Endothelial cell of umbilical vein (primary cell): ENCODE data around the gene ENOX2. TPM values are rescaled to one million over a fixed set of nuclear protein-coding genes. Genes with fewer than 3 reads are reported as not detected.

Experiments used
- BruUV-seq: library from RNA; stranded (reverse); fragments of 400-500 nt; replicated peaks from 2 replicates; lab custom pipeline; 2021; lab: Mats Ljungman, UMichigan
- CTCF ChIA-PET: fragments of 300-600, 350-600 bp; sonication (Branson Sonifier 250); formaldehyde crosslinking; loops from one replicate; lab custom pipeline; 2021; ENCODE audit warnings: antibody characterized with exemption, inconsistent platforms; lab: Charles Lee
- POLR2A ChIA-PET: fragments of 300-600, 350-600 bp; sonication (Branson Sonifier 250); formaldehyde crosslinking; loops from one replicate; lab custom pipeline; 2021; ENCODE audit warnings: antibody characterized with exemption, inconsistent platforms; lab: Charles Lee
- DNase-seq: peaks from one replicate; pipeline ENCODE4 v3.0.0-alpha.2; 2011; ENCODE audit warnings: low read depth, low spot score
- FAIRE-seq: peaks from 2 replicates; lab custom pipeline; 2011; peaks lifted over from hg19 to GRCh38; lab: Jason Lieb, UNC
- H2AFZ ChIP-seq: 2 replicates; pipeline ENCODE4 v1.6.0; 2012; ENCODE audit warnings: low read depth, low read length, control low read depth, inconsistent platforms
- H3K27ac ChIP-seq: 2 replicates; pipeline ENCODE4 v1.5.1; 2011; ENCODE audit warnings: low read depth, mild to moderate bottlenecking, control low read depth, low read length, moderate library complexity; ENCODE audit not compliant: insufficient read depth
- H3K27me3 ChIP-seq, 2 experiments: 2 replicates each; pipeline versions ENCODE4 v1.6.0 to v1.6.1; 2011; ENCODE audit warnings: low read length in 2 of 2, mixed read lengths in 1 of 2; ENCODE audit not compliant: control insufficient read depth in 2 of 2, insufficient read depth in 2 of 2
- H3K36me3 ChIP-seq, 2 experiments: 2 replicates in 1 of 2; 3 replicates in 1 of 2; pipeline ENCODE4 v1.5.1; 2011; ENCODE audit warnings: low read length in 2 of 2, mild to moderate bottlenecking in 1 of 2, moderate library complexity in 1 of 2; ENCODE audit not compliant: control insufficient read depth in 2 of 2, insufficient read depth in 2 of 2; ENCODE audit errors: extremely low read depth in 1 of 2
- H3K4me1 ChIP-seq: 3 replicates; pipeline ENCODE4 v1.5.1; 2011; ENCODE audit warnings: mild to moderate bottlenecking, low read length; ENCODE audit not compliant: control insufficient read depth, insufficient read depth; ENCODE audit errors: extremely low read depth
- H3K4me2 ChIP-seq: 2 replicates; pipeline ENCODE4 v1.6.1; 2011; ENCODE audit warnings: low read length, control low read depth, mixed read lengths; ENCODE audit not compliant: insufficient read depth
- H3K4me3 ChIP-seq, 3 experiments: fragments of 200-600 bp in 1 of 3; sonication (generic), shearing (Covaris generic) in 1 of 3; replicated peaks in 1 of 3; 2 replicates each; pipeline ENCODE4 v1.5.1; 2011 to 2016; ENCODE audit warnings: control low read depth in 3 of 3, low read length in 3 of 3, mild to moderate bottlenecking in 2 of 3, inconsistent platforms in 1 of 3, low read depth in 1 of 3, moderate library complexity in 1 of 3; ENCODE audit not compliant: insufficient read depth in 1 of 3
- H3K79me2 ChIP-seq: 2 replicates; pipeline ENCODE4 v1.6.0; 2012; ENCODE audit warnings: low read length, inconsistent platforms; ENCODE audit not compliant: control insufficient read depth, insufficient read depth
- H3K9ac ChIP-seq: replicated peaks from 2 replicates; pipeline ENCODE3; 2011; ENCODE audit warnings: low read length, control low read depth; ENCODE audit not compliant: insufficient read depth; ENCODE audit errors: extremely low read depth
- H3K9me1 ChIP-seq: replicated peaks from 3 replicates; pipeline ENCODE4 v1.6.0; 2011; ENCODE audit warnings: mild to moderate bottlenecking, low read length; ENCODE audit not compliant: control insufficient read depth, insufficient read depth; ENCODE audit errors: extremely low read depth
- H3K9me3 ChIP-seq: replicated peaks from 2 replicates; pipeline ENCODE4 v1.5.1; 2012; ENCODE audit warnings: low read length, inconsistent platforms; ENCODE audit not compliant: control insufficient read depth, insufficient read depth
- H4K20me1 ChIP-seq: replicated peaks from 2 replicates; pipeline ENCODE3; 2011; ENCODE audit warnings: mild to moderate bottlenecking, low read length; ENCODE audit not compliant: control insufficient read depth, insufficient read depth; ENCODE audit errors: extremely low read depth
- EZH2 ChIP-seq: IDR thresholded peaks from 2 replicates; pipeline ENCODE4 v1.6.1; 2012; ENCODE audit warnings: borderline replicate concordance, low read depth, mild to moderate bottlenecking, moderate library complexity, low read length, inconsistent platforms; ENCODE audit not compliant: severe bottlenecking
- FOS ChIP-seq: IDR thresholded peaks from 2 replicates; pipeline ENCODE4 v1.6.1; 2011; ENCODE audit warnings: mild to moderate bottlenecking, low read length, moderate library complexity, borderline replicate concordance; ENCODE audit not compliant: insufficient read depth
- GATA2 ChIP-seq: IDR thresholded peaks from 2 replicates; pipeline ENCODE4 v1.7.0; 2011; ENCODE audit warnings: low read depth, mild to moderate bottlenecking, moderate library complexity, mixed read lengths, low read length; ENCODE audit not compliant: insufficient read length, insufficient read depth
- JUN ChIP-seq: IDR thresholded peaks from 2 replicates; pipeline ENCODE4 v1.6.1; 2011; ENCODE audit warnings: borderline replicate concordance, low read depth; ENCODE audit not compliant: insufficient read length, insufficient read depth
- MYC ChIP-seq: IDR thresholded peaks from one replicate; pipeline ENCODE4 v1.6.1; 2011; ENCODE audit warnings: mild to moderate bottlenecking, low read depth, low read length
- POLR2A ChIP-seq: IDR thresholded peaks from 2 replicates; pipeline ENCODE4 v1.6.1; 2012; ENCODE audit warnings: low read depth, mild to moderate bottlenecking, control low read depth, low read length
- POLR2AphosphoS5 ChIP-seq: IDR thresholded peaks from 2 replicates; pipeline ENCODE4 v1.6.1; 2012; ENCODE audit warnings: low read depth, mild to moderate bottlenecking, control low read depth, low read length, moderate library complexity; ENCODE audit not compliant: insufficient read depth
- dilution Hi-C: fragments of 300-500 bp; cut with MboI; formaldehyde crosslinking; loops from one replicate; pipeline ENCODE4 v1.15.0; 2019; ENCODE audit warnings: low sequenced_read_pairs; ENCODE audit not compliant: extremely low pct_ligation_motif_present
- intact Hi-C: fragments of 100-400 bp; cut with micrococcal nuclease; formaldehyde crosslinking; loops from one replicate; pipeline ENCODE4 v1.10.0; 2022
- polyA plus RNA-seq, 4 experiments: library from polyadenylated mRNA; depleted of rRNA in 3 of 4; stranded (reverse) in 3 of 4; unstranded in 1 of 4; fragments of >200 nt; gene quantifications; 2 replicates each; pipeline versions ENCODE4 v1.2.1 to v1.2.3, GENCODE V29; 2011 to 2012; ENCODE audit warnings: missing spikeins in 1 of 4
- total RNA-seq: library from RNA; stranded (reverse); gene quantifications from 2 replicates; pipeline ENCODE4 v1.2.3, GENCODE V29; 2021
- TF ChIP-seq, protein P1 (sequence below): IDR thresholded peaks from 2 replicates; pipeline ENCODE4 v1.6.1; 2011; ENCODE audit not compliant: insufficient read depth, insufficient read length
- TF ChIP-seq, protein P2 (sequence below), 2 donors: IDR thresholded peaks; 1 replicate in 1 of 2; 2 replicates in 1 of 2; pipeline ENCODE4 v1.5.1; 2011; ENCODE audit warnings: low read length in 2 of 2, mild to moderate bottlenecking in 2 of 2, moderate library complexity in 2 of 2, control low read depth in 1 of 2, inconsistent platforms in 1 of 2, low read depth in 1 of 2; ENCODE audit not compliant: insufficient read depth in 1 of 2; ENCODE audit errors: extremely low read depth in 1 of 2

Gene ENOX2
- total and polyA plus RNA-seq, 2 donors (not counting 3 experiments of a cell fraction or from before 2014, with no cell fraction given) = 5.5 to 13.1 TPM

DNA sequence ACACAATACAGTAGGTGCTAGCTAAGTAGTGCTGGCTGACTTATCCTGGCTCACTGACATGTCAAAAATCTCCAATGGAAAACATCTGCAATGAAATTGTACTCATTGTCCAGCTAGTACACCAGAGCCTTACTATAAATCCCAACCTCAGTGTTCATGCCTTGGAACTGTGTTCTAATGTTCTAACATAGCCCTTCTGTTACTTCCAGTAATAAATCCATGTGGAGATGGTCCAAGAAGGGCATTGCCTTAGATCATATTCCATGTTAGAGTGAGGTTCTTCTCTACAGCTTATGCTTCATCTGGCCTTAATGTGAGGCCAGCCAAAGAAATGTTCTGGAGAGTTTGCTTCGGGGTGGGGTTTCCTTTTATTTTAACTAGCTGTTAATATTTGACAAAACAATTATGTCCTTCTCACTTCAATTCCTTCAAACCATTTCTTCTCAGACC, 25.1 kb downstream of the ENOX2 start:
- FAIRE-seq = no peak
- TF ChIP-seq, protein P1, sequence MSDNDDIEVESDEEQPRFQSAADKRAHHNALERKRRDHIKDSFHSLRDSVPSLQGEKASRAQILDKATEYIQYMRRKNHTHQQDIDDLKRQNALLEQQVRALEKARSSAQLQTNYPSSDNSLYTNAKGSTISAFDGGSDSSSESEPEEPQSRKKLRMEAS = no peak
- TF ChIP-seq JUN (no peak), POLR2AphosphoS5 (no peak), GATA2 (no peak)
- intact Hi-C loops (no loop called here), dilution Hi-C loops (no loop called here)
- BruUV-seq = no TSS peak
- H2AFZ ChIP-seq = no peak overlapping the region
- no peaks in the 10 kb centered on the region for H3K27me3 ChIP-seq
- H3K79me2 ChIP-seq = no peaks in the 10 kb centered on the region
- DNase-seq = no peak
- H3K4me1 ChIP-seq = no peaks in the 10 kb centered on the region
- ChIA-PET POLR2A (no interaction called here), CTCF (interaction anchor here (1.0 kb wide), 1 partner anchor 302 kb away, joined by 3 read pairs; no protein-coding TSS in a partner anchor)
- H3K27ac ChIP-seq = no peak overlapping the region
- H3K4me2 ChIP-seq = no peak overlapping the region
- H3K9ac ChIP-seq = no peak overlapping the region
- H3K9me3 ChIP-seq = no peaks in the 10 kb centered on the region
- H3K4me3 ChIP-seq = no peak overlapping the region
- no peaks in the 10 kb centered on the region for H3K36me3 ChIP-seq
- no peaks in the 10 kb centered on the region for H4K20me1 ChIP-seq
- no peaks in the 10 kb centered on the region for H3K9me1 ChIP-seq

DNA sequence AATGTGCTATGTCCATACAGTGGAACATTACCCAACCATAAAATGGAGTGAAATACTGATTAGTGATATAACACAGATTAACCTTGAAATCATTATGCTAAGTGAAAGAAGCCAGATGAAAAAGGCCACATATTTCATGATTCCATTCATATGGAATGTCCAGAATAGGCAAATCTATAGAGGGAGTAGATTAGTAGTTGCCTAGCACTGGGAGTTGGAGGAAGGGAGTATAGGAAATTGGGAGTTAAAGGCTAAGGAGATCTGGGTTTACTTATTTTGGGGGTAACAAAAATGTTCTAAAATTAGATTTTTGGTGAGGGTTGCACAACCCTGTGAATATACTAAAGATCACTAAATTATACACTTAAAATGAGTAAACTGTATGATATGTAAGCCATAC, 26.8 kb downstream of the ENOX2 start:
- BruUV-seq = no TSS peak
- no peak for FAIRE-seq
- intact Hi-C loops (no loop called here), dilution Hi-C loops (no loop called here)
- Histone ChIP-seq H3K36me3 (no peaks in the 10 kb centered on the region), H3K27me3 (no peaks in the 10 kb centered on the region), H3K79me2 (no peaks in the 10 kb centered on the region), H3K4me3 (no peak overlapping the region), H3K9me1 (no peaks in the 10 kb centered on the region), H3K9ac (no peak overlapping the region), H3K4me1 (no peaks in the 10 kb centered on the region), H2AFZ (no peak overlapping the region), H3K9me3 (no peaks in the 10 kb centered on the region), H3K27ac (no peak overlapping the region), H4K20me1 (no peaks in the 10 kb centered on the region), H3K4me2 (no peak overlapping the region)
- ChIA-PET POLR2A (no interaction called here), CTCF (no interaction called here)
- no peak for DNase-seq
- TF ChIP-seq POLR2A = no peak
- TF ChIP-seq JUN = no peak
- no peak for TF ChIP-seq EZH2
- TF ChIP-seq, protein P1 = no peak
- no peak for TF ChIP-seq FOS
- TF ChIP-seq MYC = no peak
- no peak for TF ChIP-seq GATA2
- TF ChIP-seq POLR2AphosphoS5 = no peak
- TF ChIP-seq, protein P2, sequence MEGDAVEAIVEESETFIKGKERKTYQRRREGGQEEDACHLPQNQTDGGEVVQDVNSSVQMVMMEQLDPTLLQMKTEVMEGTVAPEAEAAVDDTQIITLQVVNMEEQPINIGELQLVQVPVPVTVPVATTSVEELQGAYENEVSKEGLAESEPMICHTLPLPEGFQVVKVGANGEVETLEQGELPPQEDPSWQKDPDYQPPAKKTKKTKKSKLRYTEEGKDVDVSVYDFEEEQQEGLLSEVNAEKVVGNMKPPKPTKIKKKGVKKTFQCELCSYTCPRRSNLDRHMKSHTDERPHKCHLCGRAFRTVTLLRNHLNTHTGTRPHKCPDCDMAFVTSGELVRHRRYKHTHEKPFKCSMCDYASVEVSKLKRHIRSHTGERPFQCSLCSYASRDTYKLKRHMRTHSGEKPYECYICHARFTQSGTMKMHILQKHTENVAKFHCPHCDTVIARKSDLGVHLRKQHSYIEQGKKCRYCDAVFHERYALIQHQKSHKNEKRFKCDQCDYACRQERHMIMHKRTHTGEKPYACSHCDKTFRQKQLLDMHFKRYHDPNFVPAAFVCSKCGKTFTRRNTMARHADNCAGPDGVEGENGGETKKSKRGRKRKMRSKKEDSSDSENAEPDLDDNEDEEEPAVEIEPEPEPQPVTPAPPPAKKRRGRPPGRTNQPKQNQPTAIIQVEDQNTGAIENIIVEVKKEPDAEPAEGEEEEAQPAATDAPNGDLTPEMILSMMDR (IDR thresholded peaks at IDR 0.05; ENCODE audit: extremely low read depth in 1 of 2, insufficient read depth in 1 of 2, low read depth in 1 of 2, low read length in 2 of 2) = no peak
